HG02870 (cell line): Measurements from ENCODE around the gene ROMO1.
"Not testable (repeated sequence)": the region's sequence is repeated elsewhere in the genome, so short reads cannot be mapped to it uniquely, and the experiment has no call there.

Experiments
- ATAC-seq: cut with Tn5 transposase; IDR thresholded peaks from one replicate; pipeline ENCODE4 v1.9.1; 2021; ENCODE audit warnings: mild to moderate bottlenecking, moderate library complexity; ENCODE audit not compliant: unreplicated experiment

Gene ROMO1

GRCh38 chr20:35680452-35681183, 18.6 kb upstream of the ROMO1 start:
- ATAC-seq = no peak

GRCh38 chr20:35681960-35682359, 17.2 kb upstream of the ROMO1 start:
- ATAC-seq = no peak

- ATAC-seq = not testable (repeated sequence)
These were observed 13.8 kb upstream of the ROMO1 start for GRCh38 chr20:35685368-35685767.

- ATAC-seq = not testable (repeated sequence)
These were observed 12.3 kb upstream of the ROMO1 start for GRCh38 chr20:35686872-35687271.

- ATAC-seq = no peak
These were observed 8.9 kb upstream of the ROMO1 start for GRCh38 chr20:35690265-35690664.

- no peak for ATAC-seq
These were observed 3.9 kb upstream of the ROMO1 start for GRCh38 chr20:35695245-35695749.

- ATAC-seq = no peak
These were observed 3.2 kb upstream of the ROMO1 start for GRCh38 chr20:35695978-35696377.

GRCh38 chr20:35697696-35698297, 1.4 kb upstream of the ROMO1 start:
- ATAC-seq = no peak

- no peak for ATAC-seq
These were observed 693 bp upstream of the ROMO1 start for GRCh38 chr20:35698298-35699126.

GRCh38 chr20:35699957-35700624, 886 bp downstream of the ROMO1 start:
- no peak for ATAC-seq

GRCh38 chr20:35700625-35701148, 1.5 kb downstream of the ROMO1 start:
- ATAC-seq = no peak

GRCh38 chr20:35702051-35702823, 3.0 kb downstream of the ROMO1 start:
- no peak for ATAC-seq

GRCh38 chr20:35702824-35703695, 3.9 kb downstream of the ROMO1 start:
- no peak for ATAC-seq

- ATAC-seq = no peak
These were observed 5.5 kb downstream of the ROMO1 start for GRCh38 chr20:35704514-35705261.

- not testable (repeated sequence) for ATAC-seq
These were observed 6.7 kb downstream of the ROMO1 start for GRCh38 chr20:35705894-35706293.

- ATAC-seq = not testable (repeated sequence)
These were observed 7.7 kb downstream of the ROMO1 start for GRCh38 chr20:35706591-35707529.

GRCh38 chr20:35708502-35708901, 9.3 kb downstream of the ROMO1 start:
- no peak for ATAC-seq
